GM12864 (cell line): ENCODE measurements around the gene SUGCT.

Experiments
- DNase-seq: peaks from one replicate; pipeline ENCODE4 v3.0.0-alpha.2; 2011; ENCODE audit warnings: low read depth
- H3K4me3 ChIP-seq: 2 replicates; pipeline ENCODE4 v1.5.1; 2011; ENCODE audit warnings: mild to moderate bottlenecking, low read depth, low read length, control low read depth
- TF ChIP-seq, protein P1 (sequence below): IDR thresholded peaks from 2 replicates; pipeline ENCODE4 v1.5.1; 2011; ENCODE audit warnings: low read depth, mild to moderate bottlenecking, moderate library complexity, low read length, control low read depth, inconsistent platforms; ENCODE audit errors: missing control alignments

SUGCT gene

DNA sequence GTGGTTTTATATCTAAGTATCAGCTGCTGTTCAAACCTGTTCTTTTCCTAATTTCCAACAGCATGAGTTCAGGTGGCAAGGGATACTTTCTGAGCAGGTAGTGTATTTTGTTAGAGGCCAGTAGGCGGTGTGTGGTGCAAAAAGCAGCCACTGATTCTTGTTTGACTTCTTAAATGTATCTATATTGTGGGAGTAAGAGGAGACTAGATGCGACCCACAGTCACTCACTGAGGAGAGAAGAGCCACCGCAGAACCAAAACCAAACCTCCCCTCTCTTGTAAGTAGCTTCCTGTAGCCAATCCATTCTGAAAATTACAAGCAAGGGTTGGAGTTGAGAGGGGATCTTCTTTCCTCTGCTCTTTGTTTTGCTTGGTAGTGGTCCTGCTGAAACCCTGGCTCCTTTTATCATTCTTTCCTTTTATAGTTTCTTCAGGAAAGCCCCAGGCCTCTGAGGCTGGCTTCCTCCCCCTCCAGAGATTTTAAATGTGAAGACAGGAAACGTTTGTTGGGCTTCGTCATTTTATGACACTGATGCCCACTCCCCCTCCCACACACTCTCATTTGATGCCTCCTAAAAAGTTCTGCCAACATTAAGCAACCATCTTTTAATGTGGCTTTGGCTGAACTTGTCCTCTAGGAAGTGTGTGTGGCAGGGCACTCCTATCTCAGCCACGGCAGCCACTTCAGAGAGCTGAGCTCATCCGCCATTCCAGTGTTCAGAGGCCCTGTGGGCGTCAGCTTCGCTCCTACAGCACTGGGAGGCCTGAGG, 566.0 kb downstream of the SUGCT start:
- no peak for DNase-seq
- no peak overlapping the region for H3K4me3 ChIP-seq
- TF ChIP-seq, protein P1, sequence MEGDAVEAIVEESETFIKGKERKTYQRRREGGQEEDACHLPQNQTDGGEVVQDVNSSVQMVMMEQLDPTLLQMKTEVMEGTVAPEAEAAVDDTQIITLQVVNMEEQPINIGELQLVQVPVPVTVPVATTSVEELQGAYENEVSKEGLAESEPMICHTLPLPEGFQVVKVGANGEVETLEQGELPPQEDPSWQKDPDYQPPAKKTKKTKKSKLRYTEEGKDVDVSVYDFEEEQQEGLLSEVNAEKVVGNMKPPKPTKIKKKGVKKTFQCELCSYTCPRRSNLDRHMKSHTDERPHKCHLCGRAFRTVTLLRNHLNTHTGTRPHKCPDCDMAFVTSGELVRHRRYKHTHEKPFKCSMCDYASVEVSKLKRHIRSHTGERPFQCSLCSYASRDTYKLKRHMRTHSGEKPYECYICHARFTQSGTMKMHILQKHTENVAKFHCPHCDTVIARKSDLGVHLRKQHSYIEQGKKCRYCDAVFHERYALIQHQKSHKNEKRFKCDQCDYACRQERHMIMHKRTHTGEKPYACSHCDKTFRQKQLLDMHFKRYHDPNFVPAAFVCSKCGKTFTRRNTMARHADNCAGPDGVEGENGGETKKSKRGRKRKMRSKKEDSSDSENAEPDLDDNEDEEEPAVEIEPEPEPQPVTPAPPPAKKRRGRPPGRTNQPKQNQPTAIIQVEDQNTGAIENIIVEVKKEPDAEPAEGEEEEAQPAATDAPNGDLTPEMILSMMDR, result no peak

DNA sequence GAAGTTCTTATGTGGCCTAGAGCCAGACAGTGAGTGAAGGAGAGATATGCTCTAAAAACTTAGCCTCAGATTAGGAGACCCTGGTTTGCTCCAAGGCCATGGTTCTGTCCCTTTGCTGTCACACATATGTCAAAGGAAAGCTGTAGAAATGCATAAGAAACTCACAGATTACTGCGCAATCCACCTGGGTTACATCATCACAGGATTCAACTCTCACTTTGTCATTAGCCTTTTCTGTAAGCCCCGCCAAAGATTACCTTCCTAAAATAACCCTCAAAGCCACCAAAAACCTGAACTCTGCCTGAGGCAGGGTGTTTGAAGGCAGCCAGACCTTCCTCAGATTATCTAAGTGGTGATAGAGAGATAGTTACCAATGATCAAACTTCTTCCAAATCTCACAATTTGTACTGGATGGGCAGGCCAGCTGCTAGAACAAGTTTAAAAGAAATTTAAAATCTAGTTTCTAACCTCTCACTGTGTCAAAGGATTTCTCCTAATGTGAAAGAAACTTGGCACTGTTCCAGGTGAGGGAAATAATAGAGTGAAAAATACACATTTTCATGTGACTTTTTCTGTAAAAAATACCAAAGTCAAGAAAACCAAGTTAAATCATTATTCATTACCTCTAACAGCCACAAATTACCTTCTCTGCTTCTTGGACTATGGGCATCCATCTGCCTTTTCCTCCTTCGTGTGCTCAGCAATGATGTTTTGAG, 567.2 kb downstream of the SUGCT start:
- TF ChIP-seq, protein P1, result no peak
- DNase-seq, result no peak
- no peak overlapping the region for H3K4me3 ChIP-seq

DNA sequence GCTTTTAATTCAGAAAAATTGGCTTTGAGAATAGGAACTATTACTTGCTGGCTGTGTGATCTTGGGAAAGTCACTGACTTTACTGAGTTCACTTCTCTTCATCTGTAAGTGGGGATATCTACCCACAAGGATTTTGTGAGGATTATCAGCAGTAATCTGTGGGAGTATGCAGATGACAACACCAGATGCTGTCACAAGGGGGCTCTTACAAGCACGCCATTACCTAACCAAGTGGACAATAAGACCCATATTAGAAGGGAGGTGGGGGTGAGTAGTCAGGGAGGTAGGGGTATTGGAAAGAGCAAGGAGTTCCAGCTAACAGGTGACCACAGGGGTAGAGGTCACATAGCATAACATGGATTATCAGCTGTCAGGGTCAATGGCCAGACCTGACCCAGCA, 569.4 kb downstream of the SUGCT start:
- no peak overlapping the region for H3K4me3 ChIP-seq
- TF ChIP-seq, protein P1, result peak; percentile 13
- no peak for DNase-seq

DNA sequence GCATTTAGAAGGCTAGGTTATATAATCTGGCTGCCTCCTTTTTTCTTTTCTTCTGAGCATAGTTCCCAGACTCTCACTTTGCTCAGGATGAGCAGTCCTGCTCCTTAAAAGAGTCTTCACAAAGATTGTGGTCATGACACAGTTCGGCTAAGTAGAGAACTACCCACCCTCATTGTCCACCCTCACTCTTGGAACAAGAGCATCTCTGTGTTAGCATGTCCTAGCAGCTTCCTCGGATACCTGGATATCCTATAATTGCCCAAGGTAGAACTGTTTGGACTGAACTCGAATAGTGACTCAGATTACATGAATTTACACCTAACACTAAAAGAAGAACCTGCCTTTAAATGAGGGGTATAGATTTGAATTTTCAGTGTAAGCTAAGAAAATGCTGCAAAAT, 572.0 kb downstream of the SUGCT start:
- no peak for DNase-seq
- TF ChIP-seq, protein P1, result no peak
- no peak overlapping the region for H3K4me3 ChIP-seq

DNA sequence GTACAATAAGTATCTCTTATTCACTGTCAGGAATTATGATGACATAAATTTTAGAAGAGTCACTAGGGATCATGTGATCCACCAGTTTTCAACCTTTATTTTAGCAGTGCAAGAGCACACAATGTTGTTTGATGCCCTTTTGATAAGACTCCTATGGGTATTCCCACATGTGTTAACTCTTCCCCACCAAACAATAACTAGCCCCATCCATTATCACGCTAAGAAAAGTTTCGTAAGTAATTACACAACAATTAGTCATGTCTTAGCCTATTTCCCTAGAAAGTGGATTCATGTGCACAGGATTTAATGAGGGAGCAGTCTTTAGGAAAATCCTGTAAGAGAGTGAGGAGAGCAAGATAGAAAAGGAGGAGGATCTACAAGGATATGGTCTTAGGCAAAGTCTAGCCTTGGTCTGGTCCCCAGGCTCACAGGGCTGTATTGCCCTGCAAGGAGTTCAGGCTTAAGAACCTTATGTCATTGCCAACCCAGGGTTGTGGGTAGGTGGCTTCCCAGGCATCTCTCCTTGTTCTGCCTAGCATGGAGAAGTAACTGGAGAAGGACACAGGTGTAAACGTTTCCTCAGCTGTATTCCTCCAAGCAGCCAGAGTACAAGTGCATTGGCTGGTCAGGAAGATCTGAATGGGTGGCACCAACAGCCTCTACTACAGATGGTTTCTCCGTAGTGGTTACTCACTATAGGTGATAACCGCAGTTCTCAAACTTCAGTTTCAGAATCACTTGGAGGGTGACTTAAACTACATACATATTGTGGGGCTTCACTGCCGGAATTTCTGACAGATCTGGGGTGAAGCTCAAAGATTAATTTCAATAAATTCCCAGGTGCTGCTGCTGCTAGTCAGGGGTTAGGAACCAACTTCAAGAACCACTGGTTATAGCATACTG, 574.5 kb downstream of the SUGCT start:
- TF ChIP-seq, protein P1, result no peak
- DNase-seq, result no peak

DNA sequence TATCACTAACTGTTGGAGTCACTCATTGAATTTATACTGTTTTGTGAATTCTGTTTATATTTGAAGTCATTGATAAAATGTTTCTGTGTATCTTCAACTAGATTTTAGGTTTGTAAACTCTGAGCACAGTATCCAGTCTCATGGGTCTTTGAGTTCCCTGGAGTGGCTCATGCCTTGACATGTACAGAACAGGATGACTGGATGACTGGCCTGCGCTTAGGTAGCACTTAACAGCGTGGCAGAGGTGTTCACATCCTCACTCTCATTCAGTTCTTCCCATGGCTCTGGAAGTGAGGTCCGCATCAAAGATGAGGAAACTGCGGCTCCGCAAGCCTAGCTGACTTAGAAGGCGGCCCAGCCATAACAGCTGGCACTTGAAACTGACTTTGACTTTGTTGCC, 576.9 kb downstream of the SUGCT start:
- no peak for DNase-seq
- TF ChIP-seq, protein P1, result no peak
- no peak overlapping the region for H3K4me3 ChIP-seq

More for the DNA sequence above, 574.5 kb downstream of the SUGCT start:
- no peak overlapping the region for H3K4me3 ChIP-seq
